ENCODE data around the gene CPSF3. TPM values are rescaled to one million over a fixed set of nuclear protein-coding genes. Genes with fewer than 3 reads are reported as not detected.

The CPSF3 gene
- total and polyA plus RNA-seq, 2 of the 8 experiments (the other 6 are each of a cell fraction or from before 2014, with no cell fraction given), result 44.5 to 93.3 TPM

DNA sequence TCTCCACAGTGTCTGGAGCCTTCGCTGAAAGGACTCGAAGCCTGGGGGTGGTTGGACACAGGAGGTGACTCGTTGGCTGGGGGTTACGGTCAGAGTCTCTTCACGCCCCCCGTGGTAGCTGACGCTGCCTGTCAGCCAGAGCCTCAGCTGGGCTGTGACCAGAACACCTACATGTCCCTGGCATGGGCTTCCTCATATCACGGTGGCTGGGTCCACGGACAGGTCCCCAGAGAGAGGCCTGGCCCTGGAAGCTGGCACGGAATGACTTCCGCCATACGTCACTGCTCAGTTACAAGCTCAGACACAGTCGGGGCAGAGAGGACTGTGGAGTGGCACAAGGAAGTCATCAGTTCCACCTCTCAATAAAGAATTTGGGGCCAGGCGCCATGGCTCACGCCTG lies 28.6 kb upstream of the CPSF3 start:
- Histone ChIP-seq H3K4me1 (replicated peaks in 1 of 4; ENCODE audit: control insufficient read depth in 3 of 4, insufficient read depth in 4 of 4, low read length in 3 of 4) (peaks cover 4 to 7% (median 5%) of the 10 kb centered on the region in 4 experiments; a peak in 6 of 7 replicates), H3K14ac (ENCODE audit: insufficient read length) (no peak overlapping the region), H3K4ac (replicated peaks; ENCODE audit: insufficient read length, low read depth, low read length) (no peak overlapping the region), H3K56ac (replicated peaks; ENCODE audit: insufficient read length, low read depth, low read length) (no peak overlapping the region), H2BK15ac (ENCODE audit: low read length) (no peak overlapping the region), H2AK5ac (ENCODE audit: low read depth, low read length) (no peak overlapping the region), H2BK5ac (ENCODE audit: low read depth, low read length) (no peak overlapping the region), H4K91ac (replicated peaks; ENCODE audit: insufficient read length, low read length) (no peak overlapping the region), H3K79me2 (ENCODE audit: control insufficient read depth in 1 of 2, insufficient read depth in 2 of 2, low read length in 2 of 2) (no peaks in the 10 kb centered on the region), H3K18ac (ENCODE audit: extremely low read depth, low read length) (no peak overlapping the region), H3K9me3 (ENCODE audit: insufficient read depth in 2 of 2, low read depth in 1 of 2, low read length in 1 of 2) (no peaks in the 10 kb centered on the region), H2BK120ac (replicated peaks; ENCODE audit: low read depth, low read length) (no peak overlapping the region), H3K27ac (ENCODE audit: low read depth, low read length) (no peak overlapping the region), H3K27me3 (replicated peaks in 1 of 4; ENCODE audit: control insufficient read depth in 3 of 4, extremely low read depth in 1 of 4, insufficient read depth in 3 of 4, low read length in 3 of 4) (no peaks in the 10 kb centered on the region), H4K20me1 (replicated peaks in 1 of 2; ENCODE audit: control insufficient read depth in 1 of 2, insufficient read depth in 2 of 2, low read length in 2 of 2) (peaks cover 2 to 4% of the 10 kb centered on the region in 2 experiments), H2BK20ac (ENCODE audit: low read length) (no peak overlapping the region), H3K4me2 (ENCODE audit: insufficient read depth in 1 of 2, low read depth in 2 of 2, low read length in 2 of 2) (no peak overlapping the region), H4K5ac (ENCODE audit: insufficient read length, low read depth, low read length) (no peak overlapping the region), H3K9ac (replicated peaks in 1 of 4; ENCODE audit: extremely low read depth in 1 of 4, low read depth in 3 of 4, low read length in 3 of 4) (no peak overlapping the region), H2AFZ (ENCODE audit: low read length) (no peak overlapping the region), H3K36me3 (ENCODE audit: control insufficient read depth in 2 of 4, insufficient read depth in 4 of 4, low read length in 3 of 4) (no peaks in the 10 kb centered on the region; a peak in 2 of 8 replicates), H3K23me2 (ENCODE audit: low read depth, low read length) (no peaks in the 10 kb centered on the region), H3K79me1 (ENCODE audit: low read depth, low read length) (no peaks in the 10 kb centered on the region), H3K23ac (ENCODE audit: insufficient read length) (no peak overlapping the region), H4K8ac (ENCODE audit: extremely low read depth, insufficient read depth, low read length) (no peak overlapping the region), H3K4me3 (ENCODE audit: extremely low read depth in 1 of 4, insufficient read depth in 2 of 4, low read depth in 3 of 4, low read length in 4 of 4) (no peak overlapping the region), H2BK12ac (ENCODE audit: low read depth, low read length) (no peak overlapping the region)
- TF ChIP-seq RNF2 (IDR thresholded peaks at IDR 0.05; ENCODE audit: borderline replicate concordance, low read depth, low read length, missing control alignments, poor library complexity, severe bottlenecking), result no peak
- TF ChIP-seq CTBP2 (IDR thresholded peaks at IDR 0.05; ENCODE audit: borderline replicate concordance, insufficient read depth, insufficient read length, low read length), result no peak
- no peak for TF ChIP-seq RFX5 (IDR thresholded peaks at IDR 0.05; ENCODE audit: borderline replicate concordance, low read depth, low read length)
- TF ChIP-seq CBX5 (IDR thresholded peaks at IDR 0.05; ENCODE audit: low read depth, low read length), result no peak
- TF ChIP-seq HDAC6 (IDR thresholded peaks at IDR 0.05; ENCODE audit: low read depth, low read length), result no peak
- no peak for TF ChIP-seq POLR2AphosphoS5 (IDR thresholded peaks at IDR 0.05; ENCODE audit: low read depth, low read length)
- TF ChIP-seq BRCA1 (IDR thresholded peaks at IDR 0.05; ENCODE audit: low read depth, low read length), result no peak
- no peak for TF ChIP-seq FOSL1 (IDR thresholded peaks at IDR 0.05; ENCODE audit: insufficient read depth, low read depth, low read length)
- no peak for TF ChIP-seq RBBP5 (IDR thresholded peaks at IDR 0.05; ENCODE audit: borderline replicate concordance, low read depth, low read length)
- DNase-seq (ENCODE audit: low read depth in 1 of 2, low spot score in 2 of 2), result no peak
- WGBS, 2 experiments (ENCODE audit: extremely low coverage in 1 of 2, insufficient coverage in 1 of 2, insufficient read length in 1 of 2, insufficient replicate concordance in 2 of 2, low coverage in 1 of 2, low lambda C conversion rate in 2 of 2, missing lambda C conversion rate in 1 of 2), result 94% methylated on average over 15 of the region's 15 CpGs; no CpG with 5 or more reads in 1 of the 2 experiments
- CTCF ChIA-PET (ENCODE audit: partially characterized antibody), result interaction anchor here (0.6 kb wide), 1 partner anchor 524 kb away, joined by 3 read pairs; no protein-coding TSS in a partner anchor
- POLR2A ChIA-PET (ENCODE audit: partially characterized antibody), result no interaction called here
- FAIRE-seq, result no peak
